ENCODE measurements around the gene CCDC3. TPM values are rescaled to one million over a fixed set of nuclear protein-coding genes. Genes with fewer than 3 reads are reported as not detected.

CCDC3 gene
- total RNA-seq, 1 donor from 2014 or later = 13.0 TPM

DNA sequence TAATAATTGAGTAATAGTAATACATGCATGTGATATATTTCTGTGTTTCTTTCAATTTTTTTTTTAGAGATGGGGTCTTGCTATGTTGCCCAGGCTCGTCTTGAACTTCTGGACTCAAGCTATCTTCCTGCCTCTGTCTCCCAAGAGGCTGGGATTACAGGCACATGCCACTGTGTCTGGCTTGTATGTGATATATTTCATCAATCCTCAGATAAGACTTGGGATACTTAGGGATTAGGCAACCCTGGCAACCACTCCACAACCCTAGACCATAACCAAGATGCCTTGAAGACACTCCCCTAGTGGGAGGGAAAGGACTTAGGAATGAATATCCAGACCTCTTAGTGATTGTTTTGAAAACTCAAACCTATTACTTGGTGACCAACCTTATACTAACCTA lies 154.8 kb downstream of the CCDC3 start:
- no peak overlapping the region for H3K9ac ChIP-seq (ENCODE audit: low read depth in 1 of 3, low read length in 3 of 3)
- H3K4me1 ChIP-seq (ENCODE audit: control insufficient read depth in 3 of 3, insufficient read depth in 3 of 3, low read length in 3 of 3) = peaks cover 9 to 20% (median 14%) of the 10 kb centered on the region in 3 donors
- no peak overlapping the region for H3K4me3 ChIP-seq (ENCODE audit: low read length in 3 of 3)
- H3K9me3 ChIP-seq (ENCODE audit: control insufficient read depth in 3 of 3, low read length in 3 of 3) = no peaks in the 10 kb centered on the region
- peaks cover 0 to 17% (median 16%) of the 10 kb centered on the region in 3 donors for H3K27me3 ChIP-seq (ENCODE audit: control insufficient read depth in 3 of 3, insufficient read depth in 3 of 3, low read length in 3 of 3)
- no peak overlapping the region for H3K27ac ChIP-seq (ENCODE audit: low read depth, low read length)
- H3K36me3 ChIP-seq (ENCODE audit: control insufficient read depth in 3 of 3, insufficient read depth in 3 of 3, low read length in 3 of 3) = no peaks in the 10 kb centered on the region

Small RNAs within 50 kb of the gene (small RNA-seq; reads per million reads assigned to genes)
- not detected for gene RNA5SP300

Other genes with a start within 250 kb of the CCDC3 start
- gene OPTN, start 98.5 kb upstream of the CCDC3 start, total RNA-seq = 13.0 TPM
- 4.2 TPM for gene MCM10, start 159.8 kb upstream of the CCDC3 start, total RNA-seq
- 1.6 TPM for gene UCMA, start 232.7 kb upstream of the CCDC3 start, total RNA-seq

Measured in skeletal muscle tissue (tissue), 5 donors.